Panc1 (cell line): ENCODE data around the gene USP28. TPM values are rescaled to one million over a fixed set of nuclear protein-coding genes. Genes with fewer than 3 reads are reported as not detected.

Experiments used
- ATAC-seq: fragments of 200-7000 bp; cut with Tn5 transposase; 2 replicates; pipeline ENCODE4 v1.9.1; 2020; ENCODE audit warnings: mild to moderate bottlenecking, moderate library complexity
- BruUV-seq: library from RNA; stranded (reverse); fragments of 400-500 nt; replicated peaks from 2 replicates; lab custom pipeline; 2021; lab: Mats Ljungman, UMichigan
- CTCF ChIA-PET: fragments of 300-600 bp; sonication (Branson Sonifier 250); formaldehyde crosslinking; loops from one replicate; lab custom pipeline; 2022; ENCODE audit warnings: antibody characterized with exemption; lab: Charles Lee
- POLR2A ChIA-PET: fragments of 300-600 bp; sonication (Branson Sonifier 250); formaldehyde crosslinking; loops from one replicate; lab custom pipeline; 2022; ENCODE audit warnings: antibody characterized with exemption; lab: Charles Lee
- DNase-seq: peaks from one replicate; pipeline ENCODE4 v3.0.0-alpha.2; 2010; ENCODE audit warnings: low read depth, low spot score
- H3K27ac ChIP-seq: 2 replicates; pipeline ENCODE4 v1.5.1; 2011; ENCODE audit warnings: mild to moderate bottlenecking, low read length, inconsistent platforms
- H3K27me3 ChIP-seq: fragments of 200-500 bp; sonication (Bioruptor generic); 2 replicates; pipeline ENCODE4 v1.6.0; 2014; ENCODE audit warnings: low read length, inconsistent platforms; ENCODE audit not compliant: control insufficient read depth, insufficient read depth
- H3K36me3 ChIP-seq: fragments of 200-500 bp; sonication (Bioruptor generic); 2 replicates; pipeline ENCODE4 v1.5.1; 2014; ENCODE audit warnings: inconsistent platforms, mild to moderate bottlenecking, low read length, moderate library complexity; ENCODE audit not compliant: control insufficient read depth, insufficient read depth
- H3K4me1 ChIP-seq: 2 replicates; pipeline ENCODE4 v1.5.1; 2011; ENCODE audit warnings: inconsistent platforms, mild to moderate bottlenecking, low read length, moderate library complexity; ENCODE audit not compliant: control insufficient read depth, insufficient read depth
- H3K4me3 ChIP-seq, 2 experiments: 2 replicates each; pipeline ENCODE4 v1.5.1; 2011 to 2012; ENCODE audit warnings: low read depth in 2 of 2, low read length in 2 of 2, mild to moderate bottlenecking in 2 of 2, inconsistent platforms in 1 of 2, moderate library complexity in 1 of 2
- H3K9me3 ChIP-seq: fragments of 200-500 bp; sonication (Bioruptor generic); 2 replicates; pipeline ENCODE4 v1.5.1; 2014; ENCODE audit warnings: low read depth, mild to moderate bottlenecking, inconsistent platforms, low read length, moderate library complexity; ENCODE audit not compliant: control insufficient read depth, insufficient read depth
- CTCF ChIP-seq: fragments of 450-650 bp; IDR thresholded peaks from 2 replicates; pipeline ENCODE4 v1.5.1; 2017; ENCODE audit warnings: mild to moderate bottlenecking
- POLR2AphosphoS5 ChIP-seq: IDR thresholded peaks from 2 replicates; pipeline ENCODE4 v1.6.1; 2012; ENCODE audit warnings: mild to moderate bottlenecking, low read depth, low read length, moderate library complexity
- SIN3A ChIP-seq: IDR thresholded peaks from 2 replicates; pipeline ENCODE4 v1.6.1; 2012; ENCODE audit warnings: low read depth, mild to moderate bottlenecking, low read length, moderate library complexity, borderline replicate concordance; ENCODE audit not compliant: insufficient read depth
- TCF7L2 ChIP-seq: IDR thresholded peaks from 2 replicates; pipeline ENCODE4 v1.6.1; 2011; ENCODE audit warnings: mild to moderate bottlenecking, low read depth, low read length, inconsistent platforms
- in situ Hi-C: cut with HindIII; loops from 2 replicates; pipeline ENCODE4 v1.10.0; 2016; ENCODE audit warnings: low sequenced_read_pairs, low pct_unique_long_range_greater_than_20kb
- intact Hi-C: fragments of 100-400 bp; cut with micrococcal nuclease; formaldehyde crosslinking; loops from one replicate; pipeline ENCODE4 v1.10.0; 2022; ENCODE audit not compliant: unreplicated experiment
- total RNA-seq: library from RNA; stranded (reverse); gene quantifications from one replicate; pipeline ENCODE4 v1.2.1, GENCODE V29; 2021; ENCODE audit not compliant: unreplicated experiment
- TF ChIP-seq, protein P1 (sequence below), 2 experiments: IDR thresholded peaks; 2 replicates each; pipeline ENCODE4 v1.6.1; 2011 to 2012; ENCODE audit warnings: low read depth in 2 of 2, control low read depth in 1 of 2, low read length in 1 of 2, mild to moderate bottlenecking in 1 of 2, moderate library complexity in 1 of 2; ENCODE audit not compliant: insufficient read depth in 1 of 2

USP28 gene
- total RNA-seq, 1 experiment from 2014 or later: 52.3 TPM

- no peak overlapping the region for H3K27ac ChIP-seq
- in situ Hi-C loops: no loop called here
These were observed 61.2 kb downstream of the USP28 start for GRCh38 chr11:113814181-113814580.

GRCh38 chr11:113808931-113809330 is 66.4 kb downstream of the USP28 start:
- DNase-seq (no peak), ATAC-seq (no peak)
- intact Hi-C loops (loop anchor here (5.0 kb wide), 1 partner anchor 453 kb away; no protein-coding TSS in a partner anchor), in situ Hi-C loops (no loop called here)
- TF ChIP-seq TCF7L2: no peak
- no peak for TF ChIP-seq POLR2AphosphoS5
- no peak for TF ChIP-seq SIN3A
- TF ChIP-seq, protein P1, sequence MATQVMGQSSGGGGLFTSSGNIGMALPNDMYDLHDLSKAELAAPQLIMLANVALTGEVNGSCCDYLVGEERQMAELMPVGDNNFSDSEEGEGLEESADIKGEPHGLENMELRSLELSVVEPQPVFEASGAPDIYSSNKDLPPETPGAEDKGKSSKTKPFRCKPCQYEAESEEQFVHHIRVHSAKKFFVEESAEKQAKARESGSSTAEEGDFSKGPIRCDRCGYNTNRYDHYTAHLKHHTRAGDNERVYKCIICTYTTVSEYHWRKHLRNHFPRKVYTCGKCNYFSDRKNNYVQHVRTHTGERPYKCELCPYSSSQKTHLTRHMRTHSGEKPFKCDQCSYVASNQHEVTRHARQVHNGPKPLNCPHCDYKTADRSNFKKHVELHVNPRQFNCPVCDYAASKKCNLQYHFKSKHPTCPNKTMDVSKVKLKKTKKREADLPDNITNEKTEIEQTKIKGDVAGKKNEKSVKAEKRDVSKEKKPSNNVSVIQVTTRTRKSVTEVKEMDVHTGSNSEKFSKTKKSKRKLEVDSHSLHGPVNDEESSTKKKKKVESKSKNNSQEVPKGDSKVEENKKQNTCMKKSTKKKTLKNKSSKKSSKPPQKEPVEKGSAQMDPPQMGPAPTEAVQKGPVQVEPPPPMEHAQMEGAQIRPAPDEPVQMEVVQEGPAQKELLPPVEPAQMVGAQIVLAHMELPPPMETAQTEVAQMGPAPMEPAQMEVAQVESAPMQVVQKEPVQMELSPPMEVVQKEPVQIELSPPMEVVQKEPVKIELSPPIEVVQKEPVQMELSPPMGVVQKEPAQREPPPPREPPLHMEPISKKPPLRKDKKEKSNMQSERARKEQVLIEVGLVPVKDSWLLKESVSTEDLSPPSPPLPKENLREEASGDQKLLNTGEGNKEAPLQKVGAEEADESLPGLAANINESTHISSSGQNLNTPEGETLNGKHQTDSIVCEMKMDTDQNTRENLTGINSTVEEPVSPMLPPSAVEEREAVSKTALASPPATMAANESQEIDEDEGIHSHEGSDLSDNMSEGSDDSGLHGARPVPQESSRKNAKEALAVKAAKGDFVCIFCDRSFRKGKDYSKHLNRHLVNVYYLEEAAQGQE (IDR thresholded peaks at IDR 0.05; ENCODE audit: insufficient read depth in 1 of 2, low read depth in 2 of 2, low read length in 1 of 2): no peak
- TF ChIP-seq CTCF: no peak
- no TSS peak for BruUV-seq
- ChIA-PET POLR2A (no interaction called here), CTCF (no interaction called here)
- Histone ChIP-seq H3K27me3 (no peaks in the 10 kb centered on the region), H3K27ac (no peak overlapping the region), H3K4me3 (no peak overlapping the region), H3K36me3 (peaks cover 9% of the 10 kb centered on the region), H3K4me1 (no peaks in the 10 kb centered on the region), H3K9me3 (no peaks in the 10 kb centered on the region)

More at GRCh38 chr11:113814181-113814580, 61.2 kb downstream of the USP28 start:
- H3K36me3 ChIP-seq: peaks cover 5% of the 10 kb centered on the region; the same call in 1 of the 2 replicates
- ChIA-PET CTCF (no interaction called here), POLR2A (interaction anchor here (0.6 kb wide), 1 partner anchor 139 kb away, joined by 4 read pairs; no protein-coding TSS in a partner anchor)
- intact Hi-C loops: no loop called here
- H3K4me3 ChIP-seq: no peak overlapping the region
- BruUV-seq: no TSS peak
- DNase-seq (no peak), ATAC-seq (no peak)
- TF ChIP-seq TCF7L2 (no peak), POLR2AphosphoS5 (no peak), CTCF (no peak), SIN3A (no peak)
- TF ChIP-seq, protein P1 (IDR thresholded peaks at IDR 0.05; ENCODE audit: insufficient read depth in 1 of 2, low read depth in 2 of 2, low read length in 1 of 2): no peak
- H3K4me1 ChIP-seq: no peaks in the 10 kb centered on the region
- no peaks in the 10 kb centered on the region for H3K27me3 ChIP-seq
- H3K9me3 ChIP-seq: no peaks in the 10 kb centered on the region
